GM19372 (cell line): Measurements from ENCODE around the gene MREG.
A peak's percentile ranks its signal among the peaks of the same experiment; 100 is the strongest.
"Not testable (repeated sequence)": the region's sequence is repeated elsewhere in the genome, so short reads cannot be mapped to it uniquely, and the experiment has no call there.

Experiments used
- ATAC-seq: cut with Tn5 transposase; IDR thresholded peaks from one replicate; pipeline ENCODE4 v1.9.1; 2021; ENCODE audit warnings: mild to moderate bottlenecking, low read depth, moderate library complexity; ENCODE audit not compliant: unreplicated experiment

Gene MREG

GRCh38 chr2:216023055-216023648, 9.8 kb upstream of the MREG start:
- peak; percentile 96 for ATAC-seq

GRCh38 chr2:216021768-216022565, 8.6 kb upstream of the MREG start:
- no peak for ATAC-seq

GRCh38 chr2:216018709-216019108, 5.4 kb upstream of the MREG start:
- ATAC-seq, result no peak

GRCh38 chr2:216017365-216017764, 4.0 kb upstream of the MREG start:
- ATAC-seq, result no peak

GRCh38 chr2:216016581-216016980, 3.2 kb upstream of the MREG start:
- ATAC-seq, result no peak

- ATAC-seq, result peak; percentile 80
Observed at GRCh38 chr2:216015722-216016464, 2.5 kb upstream of the MREG start.

- no peak for ATAC-seq
Observed at GRCh38 chr2:216014986-216015385, 1.6 kb upstream of the MREG start.

GRCh38 chr2:216014006-216014405, 655 bp upstream of the MREG start:
- ATAC-seq, result no peak

GRCh38 chr2:216012830-216013079, 596 bp downstream of the MREG start:
- ATAC-seq, result no peak

GRCh38 chr2:216012133-216012829, 1.1 kb downstream of the MREG start:
- ATAC-seq, result no peak

GRCh38 chr2:216009215-216009614, 4.1 kb downstream of the MREG start:
- not testable (repeated sequence) for ATAC-seq

- no peak for ATAC-seq
Observed at GRCh38 chr2:216008387-216008786, 5.0 kb downstream of the MREG start.

- peak; percentile 29 for ATAC-seq
Observed at GRCh38 chr2:216006164-216006663, 7.1 kb downstream of the MREG start.

GRCh38 chr2:216004697-216005283, 8.6 kb downstream of the MREG start:
- ATAC-seq, result peak; percentile 35

GRCh38 chr2:216003876-216004696, 9.3 kb downstream of the MREG start:
- ATAC-seq, result no peak

- no peak for ATAC-seq
Observed at GRCh38 chr2:216002693-216003092, 10.7 kb downstream of the MREG start.

GRCh38 chr2:216002101-216002678, 11.2 kb downstream of the MREG start:
- no peak for ATAC-seq

- ATAC-seq, result no peak
Observed at GRCh38 chr2:216001216-216002100, 11.9 kb downstream of the MREG start.
